RCC 7860 (cell line): ENCODE data around the gene LHX3.

ENCODE experiments used
- DNase-seq: peaks from one replicate; pipeline ENCODE4 v3.0.0-alpha.2; 2015; ENCODE audit warnings: low spot score
- FAIRE-seq: peaks from 2 replicates; lab custom pipeline; 2012; peaks lifted over from hg19 to GRCh38; lab: Jason Lieb, UNC

The LHX3 gene

DNA sequence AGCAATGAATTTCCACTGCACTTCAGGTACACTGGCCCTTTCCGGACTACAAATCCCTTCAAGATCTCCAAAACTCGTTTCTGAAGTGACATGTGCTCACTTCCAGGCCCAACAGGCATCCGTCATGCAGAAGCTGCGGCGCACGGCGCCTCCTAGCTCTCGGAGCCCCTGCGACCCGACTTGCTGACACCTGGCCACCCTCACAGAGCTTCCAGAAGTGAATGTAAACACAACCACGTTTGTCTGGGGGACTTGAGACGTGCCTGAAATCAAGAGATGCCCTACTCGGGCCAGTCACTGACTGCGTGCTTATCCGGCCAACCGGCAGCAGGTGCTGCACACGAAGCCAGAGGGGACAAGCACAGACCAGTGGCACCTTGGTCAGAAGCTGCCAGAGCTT lies 4.9 kb upstream of the LHX3 start:
- FAIRE-seq, result no peak
- no peak for DNase-seq

DNA sequence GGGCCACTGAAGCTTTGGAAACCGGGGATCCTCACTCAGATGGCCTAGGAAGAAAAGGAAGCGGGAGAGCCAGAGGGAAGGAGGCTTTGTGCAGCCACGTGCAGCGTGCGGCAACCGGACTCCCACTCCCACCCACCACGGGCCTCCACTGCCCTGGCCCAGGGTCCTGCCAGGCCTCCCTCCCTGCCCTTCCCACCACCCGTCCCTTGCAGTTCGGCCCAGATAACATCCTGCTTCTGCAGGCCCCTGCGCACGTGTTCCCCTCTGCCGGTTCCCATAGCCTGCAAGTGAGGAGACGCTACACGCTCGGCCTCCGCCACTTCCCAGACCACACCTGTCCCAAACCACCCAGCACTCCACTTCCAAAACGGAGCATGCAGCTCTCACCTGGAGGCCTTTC lies 4.3 kb upstream of the LHX3 start:
- no peak for FAIRE-seq
- DNase-seq, result no peak

DNA sequence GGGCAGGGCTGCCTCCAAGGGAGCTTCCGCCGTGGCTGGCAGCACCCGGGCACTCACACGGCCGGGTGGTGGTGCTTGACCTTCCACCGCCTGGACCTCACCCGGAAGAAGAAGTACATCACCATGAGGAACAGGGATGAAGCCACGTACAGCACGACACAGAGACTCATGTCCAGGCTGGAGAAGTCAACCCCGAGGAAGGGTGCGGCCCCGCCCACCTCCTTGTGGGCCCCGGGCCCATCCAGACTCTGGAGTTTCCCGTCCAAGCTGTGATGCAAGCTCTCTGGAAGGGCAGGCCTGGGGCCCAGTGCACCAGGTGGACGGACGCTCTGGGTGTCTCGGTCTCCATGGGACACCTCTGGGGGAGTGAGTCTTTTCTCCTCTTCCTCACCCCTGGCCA lies 3.7 kb upstream of the LHX3 start:
- no peak for DNase-seq
- FAIRE-seq, result no peak

DNA sequence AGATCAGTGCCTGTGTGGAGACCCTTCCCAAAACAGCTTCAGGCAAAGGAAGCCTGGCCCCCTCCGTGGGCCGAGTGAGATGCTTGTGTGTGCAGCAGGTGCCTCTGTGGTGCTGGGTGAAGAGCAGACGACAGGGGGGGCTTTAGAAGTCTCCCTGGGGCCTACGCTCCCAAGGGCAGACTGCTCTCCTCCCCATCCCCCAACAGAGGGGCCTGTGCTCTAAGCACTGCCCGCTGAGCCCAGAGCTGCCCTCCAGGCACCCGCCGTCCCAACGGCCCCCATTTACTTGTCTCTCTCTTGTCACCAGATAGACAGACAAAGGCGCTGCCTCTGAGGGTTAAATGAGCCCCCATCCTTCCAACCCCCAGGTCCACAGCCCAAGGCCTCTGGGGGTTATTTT lies 2.7 kb upstream of the LHX3 start:
- DNase-seq, result no peak
- no peak for FAIRE-seq

DNA sequence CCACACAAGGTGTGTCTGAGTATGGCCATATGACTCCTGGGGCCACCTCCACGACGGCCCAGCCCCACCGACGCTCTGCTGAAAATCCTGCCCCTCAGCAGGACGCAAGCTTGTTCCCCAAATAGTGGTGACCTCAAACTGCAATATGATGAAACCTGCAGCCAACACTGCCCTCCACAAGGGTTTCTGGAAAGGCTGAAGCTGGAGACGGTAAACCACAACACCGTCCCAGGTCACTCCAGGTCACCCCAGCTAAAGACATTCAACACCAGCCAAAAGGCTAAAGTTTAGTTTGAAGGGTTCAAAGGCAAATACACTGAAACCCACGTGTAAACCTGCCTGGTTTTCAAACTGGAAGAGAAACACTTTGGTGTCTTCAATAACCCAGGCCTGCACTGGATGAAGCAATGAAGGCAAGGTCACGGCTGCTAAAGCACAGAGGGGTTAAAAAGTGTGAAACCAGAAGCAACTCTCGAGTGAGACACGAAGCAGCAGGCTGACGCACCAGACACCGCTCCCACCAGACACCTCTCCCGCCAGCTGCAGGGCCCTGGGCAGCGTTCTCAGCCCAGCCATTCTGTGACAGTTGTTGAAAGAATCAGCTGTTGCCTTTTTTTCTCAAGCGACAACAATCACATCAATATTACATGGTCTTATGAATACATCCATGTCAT lies 1.8 kb upstream of the LHX3 start:
- no peak for FAIRE-seq
- no peak for DNase-seq

DNA sequence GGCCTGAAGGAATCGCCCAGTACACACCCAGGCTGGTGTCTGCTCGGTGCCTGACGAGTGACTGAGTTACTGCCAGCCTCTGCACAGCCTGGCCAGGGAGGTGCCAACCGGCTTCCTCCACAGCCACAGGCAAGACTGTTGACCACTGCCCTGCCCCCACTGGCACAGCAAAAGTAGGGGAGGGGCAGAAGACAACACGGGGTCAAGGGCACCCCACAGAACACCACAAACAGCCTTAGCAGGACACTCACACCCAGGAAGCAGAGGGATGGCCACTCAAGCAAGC lies 722 bp upstream of the LHX3 start:
- DNase-seq, result no peak
- FAIRE-seq, result no peak

DNA sequence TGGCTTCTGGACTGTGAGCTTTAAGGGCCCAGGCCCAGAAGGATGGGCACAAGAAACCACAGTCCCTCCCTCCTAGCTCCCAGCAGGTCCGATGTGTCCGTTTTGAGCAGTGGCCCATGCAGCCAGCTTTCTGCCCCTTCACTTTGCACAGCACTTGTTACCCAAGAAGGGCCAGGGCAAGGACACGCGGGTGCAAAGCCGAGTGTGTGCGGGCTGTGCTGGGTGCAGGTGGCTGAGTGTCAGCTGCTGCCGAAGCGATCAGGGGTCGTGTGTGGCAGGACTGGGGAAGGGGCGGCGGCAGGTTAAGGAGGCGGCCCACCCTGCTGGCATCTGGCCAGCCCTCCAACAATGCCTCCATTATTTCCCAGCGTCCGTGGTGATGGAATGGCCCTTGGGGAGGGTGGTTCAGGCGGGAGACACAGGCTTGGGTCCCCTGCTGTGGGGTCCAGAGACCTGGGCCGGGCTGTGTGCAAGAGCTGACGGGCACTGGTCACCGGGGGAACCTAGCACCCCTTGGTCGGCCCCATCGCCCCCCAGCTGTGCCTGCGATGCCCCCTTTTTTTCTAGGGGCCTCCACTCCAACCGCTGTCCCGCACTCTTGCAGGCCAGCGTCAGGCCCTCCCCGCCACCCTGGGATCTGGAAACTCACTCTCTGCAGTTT lies 653 bp downstream of the LHX3 start:
- FAIRE-seq, result no peak
- DNase-seq, result no peak

DNA sequence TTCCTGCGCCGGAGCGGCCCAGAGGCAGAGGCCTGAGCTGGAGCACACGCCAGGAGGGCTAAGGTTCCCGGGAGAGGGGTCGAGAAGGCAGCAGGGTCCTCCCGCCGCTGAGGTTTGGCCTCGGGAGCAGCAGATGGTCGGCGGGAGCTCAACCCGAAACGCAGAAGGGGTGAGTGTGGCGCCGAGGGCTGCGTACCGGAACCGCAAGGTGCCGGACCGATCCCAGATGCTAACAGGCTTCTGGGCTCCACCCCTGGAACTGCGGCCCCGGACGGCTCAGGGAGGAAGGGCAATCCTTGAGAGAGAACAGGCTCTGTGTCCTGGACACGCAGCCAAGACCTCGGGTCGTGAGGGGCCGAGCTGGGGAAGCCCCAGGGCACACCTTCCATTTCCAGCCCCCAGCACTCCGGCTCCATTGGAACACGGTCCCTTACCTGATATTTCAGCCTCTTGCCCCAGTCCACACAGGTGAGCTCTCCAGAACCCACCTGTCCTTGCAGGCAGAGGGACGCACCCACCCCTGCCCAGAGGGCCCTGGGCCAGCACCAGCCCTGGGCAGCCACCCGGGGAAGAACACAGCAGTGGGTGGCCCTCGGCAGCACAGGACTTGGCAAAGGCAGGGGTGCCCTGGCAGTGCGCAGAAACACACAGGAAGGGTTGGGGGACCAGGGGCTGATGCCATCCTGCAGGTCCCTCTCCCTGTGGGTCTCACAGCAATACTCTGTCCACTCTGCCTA lies 1.4 kb downstream of the LHX3 start:
- FAIRE-seq (no peak), DNase-seq (no peak)

DNA sequence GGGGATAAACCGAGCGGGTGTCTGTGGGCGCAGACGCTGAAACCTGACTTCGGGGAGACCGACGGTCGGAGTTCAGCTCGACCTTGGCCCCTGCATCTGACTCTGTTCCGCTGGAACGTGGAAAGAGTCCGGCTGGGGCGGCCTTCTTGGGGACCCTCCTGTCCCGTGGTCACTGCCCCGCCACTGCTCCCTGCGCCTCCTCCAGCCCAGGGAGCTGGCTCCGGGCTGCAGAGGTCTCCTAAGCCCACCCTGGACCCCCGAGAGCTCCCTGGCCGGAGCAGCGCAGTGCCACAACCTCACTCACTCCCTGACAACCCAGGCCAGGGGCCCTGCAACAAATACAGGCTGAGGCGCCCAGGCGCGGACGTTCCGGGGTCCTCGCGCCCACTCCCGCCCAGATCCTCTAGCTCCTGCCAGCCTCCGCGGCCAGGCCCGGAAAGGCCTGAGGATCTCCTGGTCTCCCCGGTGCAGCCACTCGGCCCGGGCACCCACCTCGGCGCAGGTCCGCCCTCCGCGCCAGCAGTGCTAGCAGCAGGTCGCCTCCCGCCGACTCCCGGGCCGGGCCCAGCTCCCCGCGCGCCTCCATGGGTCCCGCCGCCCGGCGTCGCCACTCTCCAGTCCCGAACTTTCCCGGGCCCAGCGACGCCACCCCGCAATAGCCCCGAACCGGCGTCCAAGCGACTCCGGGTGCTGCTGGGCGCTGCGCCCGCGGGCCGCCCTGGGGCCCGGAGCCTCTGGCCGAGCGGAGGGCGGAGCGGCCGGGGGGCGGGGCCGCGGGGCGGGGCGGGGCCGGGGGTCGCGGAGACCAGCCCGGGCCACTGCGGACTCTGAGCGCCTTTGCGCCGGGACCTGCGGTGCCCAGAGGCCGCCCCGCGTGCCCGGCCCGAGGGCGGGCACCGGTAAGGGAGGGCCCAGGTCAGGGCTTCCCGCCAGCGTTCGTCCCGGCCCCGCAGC lies 2.2 kb downstream of the LHX3 start:
- FAIRE-seq, result no peak
- no peak for DNase-seq

DNA sequence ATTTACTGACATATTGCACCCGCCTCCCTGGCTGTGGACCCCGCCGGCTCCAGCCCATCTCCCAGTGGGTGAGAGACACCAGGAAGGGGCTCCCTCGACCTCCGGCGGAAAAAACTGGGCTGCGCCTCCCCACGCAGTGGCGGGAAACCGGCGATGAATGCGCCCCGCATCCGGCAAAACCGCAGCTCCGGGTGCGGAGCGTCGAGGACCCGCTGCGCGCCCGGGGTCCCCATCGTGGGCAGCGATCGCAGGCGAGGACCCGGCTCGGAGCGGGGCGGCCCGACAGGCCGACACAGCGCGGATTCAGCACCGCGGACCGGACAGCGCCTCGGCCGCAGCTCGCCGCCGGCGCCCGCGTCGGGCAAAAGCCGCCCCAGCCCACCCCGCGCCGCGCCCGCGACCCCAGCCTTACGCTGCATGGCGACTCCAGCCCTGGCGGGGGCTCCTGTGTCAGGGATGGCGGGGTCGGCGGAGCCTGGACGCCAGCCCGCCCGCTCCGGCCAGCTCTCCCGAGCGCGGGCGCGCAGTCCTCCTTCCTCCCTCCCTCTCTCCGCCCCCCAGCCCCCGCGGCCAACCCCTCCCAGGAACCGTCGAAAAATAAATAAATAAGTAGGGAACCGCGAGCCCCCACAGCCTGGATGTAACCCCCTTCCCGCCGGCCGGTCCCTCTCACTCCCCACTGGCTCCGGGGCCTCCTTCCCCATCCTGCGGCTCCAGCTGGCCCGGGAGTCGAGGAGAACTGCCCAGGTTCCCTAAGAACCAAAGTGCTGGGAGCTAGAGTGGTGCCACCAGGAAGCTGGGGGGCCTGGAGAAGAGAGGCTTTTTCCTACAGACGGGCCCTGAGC lies 3.1 kb downstream of the LHX3 start:
- FAIRE-seq, result no peak
- DNase-seq, result no peak

DNA sequence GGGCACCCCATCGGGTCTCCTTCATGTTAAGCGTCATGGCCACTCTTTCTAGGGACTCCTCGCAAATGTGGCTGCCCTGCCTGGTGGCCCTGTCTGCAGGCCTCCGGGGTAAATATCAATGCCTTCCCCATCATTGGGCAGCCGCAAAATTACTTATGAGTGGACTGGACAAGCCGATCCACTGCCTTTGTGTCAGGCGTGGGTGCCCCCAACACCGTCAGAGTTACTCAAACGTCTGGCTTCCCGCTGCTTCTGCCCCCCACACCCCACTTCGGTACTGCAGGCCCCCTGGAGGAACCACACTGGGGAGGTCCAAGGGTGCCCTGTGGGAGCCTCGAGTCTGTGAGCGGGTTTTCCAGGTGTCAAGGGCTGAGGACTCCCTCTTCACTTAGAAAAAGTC lies 3.8 kb downstream of the LHX3 start:
- FAIRE-seq (no peak), DNase-seq (no peak)

DNA sequence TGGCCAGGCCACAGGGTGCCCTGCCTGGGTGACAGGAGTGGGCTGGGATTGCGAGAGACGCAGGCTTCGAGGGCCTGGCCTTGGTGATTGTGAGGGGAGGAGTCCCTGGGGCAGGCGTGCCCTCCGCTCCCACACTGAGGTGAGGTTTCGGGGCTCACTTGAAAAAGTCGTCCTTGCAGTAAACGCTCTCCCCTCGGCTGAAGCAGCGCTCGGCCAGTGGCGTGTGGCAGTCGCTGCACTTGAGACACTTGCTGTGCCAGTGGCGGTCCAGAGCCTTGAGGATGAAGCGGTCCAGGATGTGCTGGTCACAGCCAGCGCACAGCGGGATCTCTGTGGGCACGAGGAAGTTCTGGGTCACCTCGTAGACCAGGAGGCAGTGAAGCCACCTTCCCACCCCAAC lies 4.5 kb downstream of the LHX3 start:
- FAIRE-seq (no peak), DNase-seq (no peak)

DNA sequence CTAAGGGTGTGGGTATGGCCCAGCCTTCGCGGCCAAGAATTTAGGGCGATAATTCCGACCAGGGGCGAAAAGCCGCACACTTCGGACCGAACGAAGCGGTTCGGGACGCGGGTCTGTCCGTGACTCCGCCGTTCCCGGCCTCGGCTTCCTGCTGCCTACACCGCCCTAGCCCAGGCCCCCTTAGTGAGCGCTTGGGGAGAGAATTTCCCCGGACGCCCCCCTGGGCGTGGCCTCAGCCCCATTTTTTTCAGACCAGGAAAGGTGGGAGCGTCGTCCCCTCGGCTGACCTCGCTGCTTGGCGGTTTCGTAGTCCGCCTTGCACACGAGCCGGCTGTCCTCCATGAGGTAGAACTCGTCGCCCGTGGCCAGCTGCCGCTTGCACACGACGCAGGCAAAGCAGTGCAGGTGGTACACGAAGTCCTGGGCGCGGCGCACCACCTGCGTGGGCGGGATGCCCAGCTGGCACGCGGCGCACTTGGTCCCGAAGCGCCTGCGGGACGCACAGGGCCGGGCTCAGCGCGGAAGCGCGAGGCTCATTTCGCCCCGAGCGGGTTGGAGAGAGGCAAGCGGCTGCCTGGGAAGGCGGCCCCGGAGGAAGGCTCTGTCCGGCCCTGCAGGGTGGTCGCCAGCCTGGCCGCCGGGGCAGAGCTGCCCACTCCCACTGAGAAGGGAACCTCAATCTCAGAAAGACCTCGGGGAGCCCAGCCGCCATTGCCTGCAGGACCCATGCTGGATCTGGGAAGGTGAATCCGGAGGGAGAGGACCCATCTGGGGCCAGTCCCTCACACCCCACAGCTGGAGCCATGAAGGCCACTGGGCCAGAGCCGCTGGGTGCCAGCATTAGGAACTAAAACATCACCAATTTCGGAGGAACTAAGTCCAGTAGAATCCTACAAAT lies 5.3 kb downstream of the LHX3 start:
- no peak for DNase-seq
- no peak for FAIRE-seq

DNA sequence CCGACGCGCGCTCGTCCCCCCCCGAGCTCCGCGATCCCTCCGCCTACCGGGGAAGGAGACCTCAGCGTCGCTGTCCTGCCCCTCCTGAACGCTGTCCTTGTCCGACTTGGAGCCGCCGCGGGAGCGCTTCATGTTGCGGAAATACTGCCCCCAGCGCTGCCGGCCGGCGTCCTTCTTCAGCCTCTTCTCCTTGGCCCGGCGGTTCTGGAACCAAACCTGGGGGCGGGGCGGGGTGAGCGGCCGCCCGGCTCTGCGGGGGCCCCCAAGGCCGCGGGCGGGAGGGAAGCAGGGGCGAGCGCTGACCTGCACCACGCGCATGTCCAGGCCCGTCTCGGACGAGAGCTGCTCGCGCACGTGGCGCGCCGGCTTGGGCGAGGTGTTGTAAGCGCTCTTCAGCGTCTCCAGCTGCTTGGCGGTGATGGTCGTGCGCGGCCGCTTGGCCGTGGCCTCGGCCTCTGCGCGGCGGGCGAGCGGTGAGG lies 6.3 kb downstream of the LHX3 start:
- no peak for DNase-seq
- FAIRE-seq, result no peak

DNA sequence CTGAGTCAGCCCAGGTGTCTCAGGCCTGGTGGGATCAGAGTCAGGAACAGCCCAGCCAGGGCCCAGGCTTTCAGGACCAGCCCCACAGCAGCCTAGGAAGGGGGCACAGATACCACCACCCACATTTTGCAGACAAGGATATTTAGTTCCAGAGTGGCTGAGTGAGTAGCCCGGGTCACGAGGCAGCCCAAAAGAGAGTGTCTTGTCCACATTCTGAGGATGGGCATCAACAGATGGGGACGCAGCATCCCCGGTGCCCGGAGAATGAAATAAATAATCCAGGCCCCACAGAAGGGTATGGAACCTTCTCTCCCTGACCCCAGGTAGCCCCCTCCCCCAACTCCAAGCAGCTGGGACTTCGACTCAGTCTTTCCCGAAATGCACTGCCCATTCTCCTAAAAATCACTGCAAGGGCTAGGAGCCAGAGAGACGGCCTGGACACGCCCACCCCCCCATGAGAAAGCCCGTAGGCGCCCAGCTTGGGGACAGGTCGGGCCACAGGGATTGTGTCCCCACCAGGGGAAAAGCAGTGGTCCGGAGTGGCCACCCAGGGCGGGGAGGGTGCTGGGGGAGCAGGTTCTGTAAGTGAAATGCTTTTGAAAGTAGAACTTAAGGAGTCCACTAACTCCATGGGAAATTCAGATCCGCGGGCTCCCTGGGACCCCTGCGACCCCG lies 6.9 kb downstream of the LHX3 start:
- FAIRE-seq, result no peak

DNA sequence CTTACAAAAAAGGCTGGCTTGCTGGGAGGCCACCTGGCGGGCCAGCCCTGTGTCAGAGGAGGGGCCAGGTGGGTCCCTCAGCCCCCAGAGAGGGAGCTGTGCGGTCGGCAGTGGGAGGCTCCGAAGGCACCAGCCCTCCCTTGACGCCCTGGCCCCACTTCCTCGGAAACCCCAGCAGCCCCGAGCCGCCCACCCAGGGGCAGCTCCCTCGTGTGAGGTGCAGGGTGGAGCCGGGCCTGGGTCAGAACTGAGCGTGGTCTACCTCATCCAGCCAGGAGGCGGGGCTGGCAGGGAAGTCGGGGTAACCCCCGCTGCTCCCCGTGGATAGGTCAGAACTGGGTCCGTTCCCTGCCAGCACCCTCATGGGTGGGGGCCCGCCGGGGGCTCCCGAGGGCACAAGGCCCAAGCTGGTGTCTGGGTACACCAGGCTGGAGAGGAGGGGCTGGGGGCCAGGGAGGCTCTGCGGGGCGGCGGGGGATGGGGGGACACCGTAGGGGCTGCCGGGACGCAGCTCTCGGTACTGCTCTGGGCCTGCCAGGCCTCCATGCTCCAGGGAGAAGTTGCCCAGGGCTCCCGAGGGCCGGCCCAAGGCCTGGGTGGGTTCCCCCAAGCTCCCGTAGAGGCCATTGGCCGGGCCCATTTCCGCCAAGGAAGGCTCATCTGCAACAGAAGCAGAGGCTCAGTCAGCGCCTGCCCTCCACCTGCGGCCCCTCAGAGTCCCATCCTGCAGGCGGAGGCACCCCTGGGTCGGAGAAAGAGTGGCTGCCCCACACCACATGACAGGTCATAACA lies 7.6 kb downstream of the LHX3 start:
- DNase-seq (no peak), FAIRE-seq (no peak)

More for the DNA sequence above, 6.9 kb downstream of the LHX3 start:
- DNase-seq, result no peak

DNA sequence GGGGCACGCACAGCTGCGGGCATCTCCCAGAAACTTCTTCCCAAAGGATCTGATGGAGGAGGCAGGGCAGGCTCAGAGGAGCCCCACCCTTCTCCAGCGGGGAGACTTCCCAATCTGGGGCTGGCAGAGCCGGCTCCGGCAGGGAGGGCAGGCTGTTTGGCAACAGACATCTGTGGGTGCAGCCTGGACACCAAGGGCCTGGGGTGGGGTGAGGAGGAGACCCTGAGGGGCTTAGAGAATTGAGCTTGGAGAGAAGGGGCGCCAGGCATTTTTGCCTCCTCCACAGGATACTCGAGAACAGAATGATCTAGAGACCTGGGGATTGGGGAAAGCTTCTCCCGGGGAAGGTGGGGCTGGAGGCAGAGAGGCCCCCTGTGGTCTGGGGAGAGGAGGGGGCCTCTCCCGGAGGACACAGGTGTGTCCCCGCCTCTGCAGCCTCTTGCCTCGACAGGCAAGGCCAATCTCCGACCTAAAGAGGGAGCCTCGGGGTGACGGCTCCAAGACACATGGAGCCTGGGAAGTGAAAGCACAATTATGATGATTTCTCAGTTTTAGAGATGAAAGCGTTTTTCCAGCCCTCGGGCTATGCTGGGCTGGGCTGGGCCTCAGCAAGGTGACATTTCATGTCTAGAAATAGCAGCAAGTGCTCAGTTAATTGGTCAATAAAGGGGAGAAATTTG lies 8.4 kb downstream of the LHX3 start:
- DNase-seq, result no peak
- FAIRE-seq, result no peak
